Epithelial cell of esophagus (primary cell): ENCODE results near the gene WWTR1.
A peak's percentile ranks its signal among the peaks of the same experiment; 100 is the strongest.

Source experiments
- DNase-seq: peaks from one replicate; pipeline ENCODE4 v3.0.0; 2010; ENCODE audit warnings: low read depth
- H3K4me3 ChIP-seq: 2 replicates; pipeline ENCODE4 v1.5.1; 2011; ENCODE audit warnings: mild to moderate bottlenecking, low read length, control low read depth
- TF ChIP-seq, protein P1 (sequence below): IDR thresholded peaks from 2 replicates; pipeline ENCODE4 v1.5.1; 2011; ENCODE audit warnings: low read depth, mild to moderate bottlenecking, low read length, control low read depth, inconsistent platforms; ENCODE audit not compliant: insufficient read depth; ENCODE audit errors: missing control alignments

WWTR1 gene

DNA sequence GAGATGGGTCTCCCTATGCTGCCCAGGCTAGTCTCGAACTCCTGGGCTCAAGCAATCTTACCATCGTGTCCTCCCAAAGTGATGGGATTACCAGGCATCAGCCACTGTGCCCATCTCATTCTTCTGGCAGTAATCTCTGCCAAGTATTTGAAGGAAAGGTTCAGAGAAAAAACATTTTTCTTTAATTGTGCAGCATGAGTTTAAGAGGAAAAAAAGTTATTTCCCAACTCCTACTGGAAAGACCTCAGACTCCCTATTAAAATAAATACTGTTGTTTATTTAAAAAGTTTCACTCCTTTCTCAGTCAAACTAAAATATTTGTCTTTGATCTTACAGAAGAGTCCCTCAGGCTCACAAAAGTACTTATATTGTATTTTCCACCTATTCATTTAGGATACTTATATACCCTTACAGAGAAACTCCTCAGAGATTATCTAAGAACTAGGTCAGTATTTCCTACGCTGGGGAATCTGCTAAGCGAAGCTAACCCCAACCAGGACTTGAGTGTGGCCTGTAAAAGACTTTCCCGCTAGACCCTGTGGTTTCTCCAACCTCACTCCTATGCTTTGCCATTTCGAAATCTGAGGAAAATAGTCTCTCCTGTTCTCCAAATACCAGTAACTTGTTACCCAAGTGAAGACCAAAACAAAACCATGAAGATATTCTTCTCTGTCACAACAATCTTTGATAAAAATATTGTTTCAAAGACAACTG is 28.7 kb downstream of the WWTR1 start:
- TF ChIP-seq, protein P1, sequence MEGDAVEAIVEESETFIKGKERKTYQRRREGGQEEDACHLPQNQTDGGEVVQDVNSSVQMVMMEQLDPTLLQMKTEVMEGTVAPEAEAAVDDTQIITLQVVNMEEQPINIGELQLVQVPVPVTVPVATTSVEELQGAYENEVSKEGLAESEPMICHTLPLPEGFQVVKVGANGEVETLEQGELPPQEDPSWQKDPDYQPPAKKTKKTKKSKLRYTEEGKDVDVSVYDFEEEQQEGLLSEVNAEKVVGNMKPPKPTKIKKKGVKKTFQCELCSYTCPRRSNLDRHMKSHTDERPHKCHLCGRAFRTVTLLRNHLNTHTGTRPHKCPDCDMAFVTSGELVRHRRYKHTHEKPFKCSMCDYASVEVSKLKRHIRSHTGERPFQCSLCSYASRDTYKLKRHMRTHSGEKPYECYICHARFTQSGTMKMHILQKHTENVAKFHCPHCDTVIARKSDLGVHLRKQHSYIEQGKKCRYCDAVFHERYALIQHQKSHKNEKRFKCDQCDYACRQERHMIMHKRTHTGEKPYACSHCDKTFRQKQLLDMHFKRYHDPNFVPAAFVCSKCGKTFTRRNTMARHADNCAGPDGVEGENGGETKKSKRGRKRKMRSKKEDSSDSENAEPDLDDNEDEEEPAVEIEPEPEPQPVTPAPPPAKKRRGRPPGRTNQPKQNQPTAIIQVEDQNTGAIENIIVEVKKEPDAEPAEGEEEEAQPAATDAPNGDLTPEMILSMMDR = no peak
- no peak for DNase-seq
- H3K4me3 ChIP-seq = no peak overlapping the region

DNA sequence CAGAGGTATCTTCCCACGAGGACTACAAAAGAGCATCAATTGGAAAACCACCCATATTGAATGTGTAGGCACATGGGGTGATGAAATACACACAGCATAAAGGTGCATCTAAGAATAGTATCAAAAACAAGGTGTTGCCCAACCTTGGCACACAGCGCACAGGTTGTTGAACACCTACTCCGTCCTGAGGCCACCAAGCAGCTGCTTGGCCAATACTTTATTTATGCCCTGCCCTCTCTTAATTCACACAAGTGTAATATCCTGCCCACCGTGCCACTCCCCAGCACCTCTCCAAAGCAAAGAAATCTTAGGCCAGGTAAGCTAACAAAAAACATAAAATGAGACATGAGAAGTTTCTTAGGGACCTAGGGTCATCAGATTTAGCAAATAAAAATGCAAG is 31.2 kb downstream of the WWTR1 start:
- TF ChIP-seq, protein P1 = no peak
- H3K4me3 ChIP-seq = no peak overlapping the region
- peak; percentile 63 for DNase-seq

DNA sequence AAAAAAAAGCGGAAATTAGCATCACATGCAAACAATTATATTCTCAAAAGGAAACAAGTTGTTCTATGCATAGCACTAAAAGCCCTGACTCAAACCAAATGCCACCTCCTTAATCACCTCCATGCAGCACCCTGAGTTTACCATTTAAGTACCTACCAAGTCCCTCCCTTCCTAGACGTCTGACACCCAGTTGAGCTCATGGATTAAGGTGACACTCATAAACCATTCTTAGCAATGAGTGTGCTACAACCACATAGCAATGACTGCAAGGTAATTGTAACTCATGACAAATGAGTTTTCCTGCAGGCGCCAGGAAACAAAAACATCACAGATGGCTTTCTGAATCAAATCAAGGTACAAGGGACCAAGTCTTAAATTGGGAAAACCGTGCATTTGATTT is 32.0 kb downstream of the WWTR1 start:
- no peak overlapping the region for H3K4me3 ChIP-seq
- TF ChIP-seq, protein P1 = no peak
- DNase-seq = peak; percentile 63

DNA sequence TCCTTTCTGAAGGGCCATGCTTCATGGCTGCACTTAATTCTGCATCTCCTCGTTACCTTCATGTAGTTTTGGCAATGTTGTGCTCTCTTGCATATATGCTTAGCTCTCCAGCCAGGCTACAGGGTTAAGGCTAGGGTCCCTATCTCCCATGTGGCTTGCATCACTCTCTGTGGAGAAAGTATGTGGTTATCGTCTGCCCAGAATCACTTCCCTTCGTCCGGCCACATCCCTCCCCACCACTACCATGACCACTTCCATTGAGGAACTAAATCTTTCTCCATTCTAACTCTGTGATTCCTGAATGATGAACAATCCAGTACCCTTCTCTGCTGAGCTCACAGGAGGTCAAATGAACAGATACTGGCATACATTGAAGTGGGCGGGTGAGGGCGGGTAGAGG is 34.0 kb downstream of the WWTR1 start:
- TF ChIP-seq, protein P1 = no peak
- DNase-seq = no peak
- H3K4me3 ChIP-seq = no peak overlapping the region

DNA sequence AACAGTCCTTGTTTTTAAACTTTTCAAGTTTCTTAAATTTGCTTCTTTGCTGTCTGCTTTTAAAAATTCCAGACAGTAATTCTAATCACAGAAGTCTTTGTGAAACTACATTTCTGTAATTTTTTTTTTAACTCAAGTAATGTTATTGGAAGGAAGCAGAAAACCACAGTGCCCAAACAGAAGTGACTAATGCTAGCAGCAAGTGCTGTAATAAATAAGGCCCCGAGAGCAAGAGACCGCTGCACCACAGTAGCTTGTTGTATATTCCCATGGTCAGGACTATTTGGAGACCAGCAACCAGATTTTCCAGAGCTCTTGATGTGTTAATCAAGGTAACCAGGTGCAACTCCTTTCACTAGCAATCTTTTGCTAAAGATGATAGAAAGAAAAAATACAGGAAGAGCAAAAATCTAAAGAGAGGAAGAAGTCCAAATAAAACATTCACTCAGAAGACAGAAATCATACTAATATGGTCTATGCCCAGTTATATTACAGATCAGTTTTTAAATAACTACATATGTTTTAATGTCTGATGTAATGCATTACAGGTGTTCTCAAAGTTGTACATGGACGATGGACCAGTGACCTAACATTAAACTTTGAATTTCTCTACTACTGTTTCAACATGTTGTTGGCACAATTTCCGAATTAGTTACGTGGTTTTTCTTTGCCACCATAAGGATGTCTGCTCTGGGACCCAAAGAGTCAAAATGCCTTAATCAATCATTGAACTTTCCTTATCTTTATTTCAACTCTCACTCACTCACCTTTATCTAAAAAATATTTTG is 36.4 kb downstream of the WWTR1 start:
- peak; percentile 62 for DNase-seq
- H3K4me3 ChIP-seq = no peak overlapping the region
- TF ChIP-seq, protein P1 = no peak

DNA sequence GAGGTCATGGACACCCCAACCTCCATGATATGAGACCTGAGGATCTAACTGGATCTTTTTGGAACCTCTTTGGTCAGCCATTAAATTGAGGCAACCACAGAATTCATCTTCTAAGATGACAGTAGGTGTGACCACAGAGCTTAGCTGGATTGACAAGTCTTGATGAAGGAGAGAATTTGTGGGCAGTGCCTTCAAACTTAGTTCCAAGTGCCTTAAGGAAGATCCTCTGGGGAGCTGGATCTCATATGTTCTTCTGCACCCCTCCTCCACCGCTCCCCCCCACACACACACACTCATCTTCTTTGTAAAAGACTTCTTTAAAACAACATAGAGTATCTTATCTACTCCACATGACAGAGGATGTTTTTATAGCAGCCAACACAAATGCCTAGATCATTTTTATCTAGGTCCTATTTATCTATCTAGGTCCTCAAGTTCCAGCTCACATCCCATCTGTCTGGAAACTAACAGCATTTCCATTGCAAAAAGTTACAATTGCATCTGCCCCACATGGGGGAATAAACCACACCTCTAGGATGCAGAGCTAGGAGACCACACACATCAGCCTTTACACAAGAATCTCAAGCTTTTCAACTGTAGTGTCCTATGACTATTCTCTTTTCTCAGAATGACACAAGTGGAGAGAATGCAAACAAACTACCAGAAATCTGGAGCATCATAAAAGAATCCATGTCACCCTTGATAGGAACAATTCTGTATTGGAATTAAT is 37.4 kb downstream of the WWTR1 start:
- H3K4me3 ChIP-seq = no peak overlapping the region
- TF ChIP-seq, protein P1 = no peak
- DNase-seq = no peak
